ENCODE measurements around the gene DOCK8. TPM values are rescaled to one million over a fixed set of nuclear protein-coding genes. Genes with fewer than 3 reads are reported as not detected.

The DOCK8 gene
- total and polyA plus RNA-seq, 2 donors, result 54.5 to 60.4 TPM

GRCh38 chr9:486156-486555, 271.5 kb downstream of the DOCK8 start:
- Histone ChIP-seq H3K27ac (ENCODE audit: low read depth in 1 of 2, low read length in 1 of 2) (no peak overlapping the region), H3K4me1 (ENCODE audit: control insufficient read depth in 2 of 2, insufficient read depth in 2 of 2, low read length in 2 of 2) (no peaks in the 10 kb centered on the region), H3K36me3 (ENCODE audit: control insufficient read depth in 2 of 2, insufficient read depth in 2 of 2, low read length in 1 of 2) (no peaks in the 10 kb centered on the region), H3K4me3 (ENCODE audit: low read length in 2 of 2) (no peak overlapping the region), H3K27me3 (ENCODE audit: control insufficient read depth in 2 of 2, insufficient read depth in 1 of 2, low read length in 1 of 2) (no peaks in the 10 kb centered on the region), H3K9me3 (ENCODE audit: control insufficient read depth in 2 of 2, insufficient read depth in 1 of 2, low read length in 1 of 2) (no peaks in the 10 kb centered on the region)
- 95% methylated on average over 4 of the region's 4 CpGs for WGBS
- DNase-seq (ENCODE audit: low read depth in 6 of 9, low spot score in 9 of 9), result no peak

DNA sequence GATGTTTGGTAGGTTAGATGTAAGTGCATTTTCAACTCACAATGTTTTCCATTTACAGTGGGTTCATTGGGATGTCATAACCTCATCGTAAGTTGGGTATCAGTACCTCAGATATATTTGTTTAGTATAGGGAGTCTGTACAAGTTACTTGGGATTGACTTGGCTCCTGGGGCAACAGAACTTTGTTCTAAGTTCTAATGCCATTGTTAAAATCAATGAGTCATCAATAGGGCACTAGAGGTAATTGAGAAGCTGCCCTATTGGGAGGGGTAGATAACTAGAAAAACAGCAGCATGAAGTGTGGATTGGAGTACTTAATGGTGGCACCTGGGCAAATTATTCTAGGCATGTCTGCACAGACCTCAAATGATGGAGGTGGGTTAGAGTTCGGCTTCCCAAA, 272.8 kb downstream of the DOCK8 start:
- H3K4me3 ChIP-seq (ENCODE audit: low read length in 2 of 2), result no peak overlapping the region
- H3K4me1 ChIP-seq (ENCODE audit: control insufficient read depth in 2 of 2, insufficient read depth in 2 of 2, low read length in 2 of 2), result no peaks in the 10 kb centered on the region
- H3K27ac ChIP-seq (ENCODE audit: low read depth in 1 of 2, low read length in 1 of 2), result no peak overlapping the region
- WGBS, result 96% methylated on average over 2 of the region's 2 CpGs
- no peak for DNase-seq (ENCODE audit: low read depth in 6 of 9, low spot score in 9 of 9)
- no peaks in the 10 kb centered on the region for H3K27me3 ChIP-seq (ENCODE audit: control insufficient read depth in 2 of 2, insufficient read depth in 1 of 2, low read length in 1 of 2)
- no peaks in the 10 kb centered on the region for H3K36me3 ChIP-seq (ENCODE audit: control insufficient read depth in 2 of 2, insufficient read depth in 2 of 2, low read length in 1 of 2)
- H3K9me3 ChIP-seq (ENCODE audit: control insufficient read depth in 2 of 2, insufficient read depth in 1 of 2, low read length in 1 of 2), result no peaks in the 10 kb centered on the region

- no peak overlapping the region for H3K27ac ChIP-seq (ENCODE audit: low read depth in 1 of 2, low read length in 1 of 2)
- no peaks in the 10 kb centered on the region for H3K9me3 ChIP-seq (ENCODE audit: control insufficient read depth in 2 of 2, insufficient read depth in 1 of 2, low read length in 1 of 2)
- H3K36me3 ChIP-seq (ENCODE audit: control insufficient read depth in 2 of 2, insufficient read depth in 2 of 2, low read length in 1 of 2), result no peaks in the 10 kb centered on the region
- no peaks in the 10 kb centered on the region for H3K27me3 ChIP-seq (ENCODE audit: control insufficient read depth in 2 of 2, insufficient read depth in 1 of 2, low read length in 1 of 2)
- no peak for DNase-seq (ENCODE audit: low read depth in 6 of 9, low spot score in 9 of 9)
- WGBS, result 87% methylated on average over 2 of the region's 2 CpGs
- no peaks in the 10 kb centered on the region for H3K4me1 ChIP-seq (ENCODE audit: control insufficient read depth in 2 of 2, insufficient read depth in 2 of 2, low read length in 2 of 2)
- H3K4me3 ChIP-seq (ENCODE audit: low read length in 2 of 2), result no peak overlapping the region
Observed at GRCh38 chr9:488448-488847, 273.8 kb downstream of the DOCK8 start.

DNA sequence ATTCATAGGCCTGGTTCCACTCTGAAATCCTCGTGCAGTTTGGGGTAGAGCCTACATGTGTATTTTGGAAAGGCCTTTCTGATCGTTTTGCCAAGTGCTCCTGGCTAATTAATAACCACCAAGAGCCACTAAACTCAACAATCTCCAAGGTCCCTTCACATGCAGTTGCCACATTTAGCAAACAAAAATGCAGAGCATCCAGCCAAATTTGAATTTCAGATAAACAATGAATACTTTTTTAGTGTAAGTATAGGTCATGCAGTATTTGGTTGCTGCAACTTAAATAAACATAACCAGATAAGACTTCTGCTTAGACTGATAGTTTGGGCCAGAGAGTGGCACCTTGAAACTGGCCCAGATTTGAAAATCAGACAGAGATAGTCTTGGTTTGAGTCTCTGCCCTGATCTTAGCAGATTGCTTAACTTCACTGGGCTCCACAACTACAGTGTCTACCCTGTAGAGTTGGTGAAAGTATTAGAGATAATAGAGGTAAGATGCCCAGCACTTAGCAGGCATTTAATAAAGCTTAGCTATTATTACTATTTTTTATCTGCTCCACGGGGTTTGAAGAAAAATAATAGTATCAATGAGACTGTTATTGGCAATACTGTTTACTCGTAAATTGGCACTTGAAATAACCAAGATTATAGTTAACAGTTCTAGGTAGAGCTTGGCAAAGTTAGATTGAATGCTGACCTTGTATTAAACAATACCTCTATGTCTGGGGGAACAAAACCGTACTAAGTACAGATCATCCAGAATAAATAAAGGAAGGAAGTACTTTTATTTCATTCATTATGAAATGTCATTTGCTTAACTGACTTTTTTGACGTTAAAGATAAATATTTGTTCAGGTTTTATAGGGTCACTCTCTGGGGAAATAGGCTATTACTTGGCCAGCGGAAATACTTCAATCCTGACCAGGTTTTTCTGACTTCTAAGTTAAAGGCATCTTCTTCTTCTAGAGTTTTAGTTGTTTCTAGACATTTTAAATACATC, 274.8 kb downstream of the DOCK8 start:
- no peak for DNase-seq (ENCODE audit: low read depth in 6 of 9, low spot score in 9 of 9)
- H3K9me3 ChIP-seq (ENCODE audit: control insufficient read depth in 2 of 2, insufficient read depth in 1 of 2, low read length in 1 of 2), result no peaks in the 10 kb centered on the region
- H3K4me1 ChIP-seq (ENCODE audit: control insufficient read depth in 2 of 2, insufficient read depth in 2 of 2, low read length in 2 of 2), result no peaks in the 10 kb centered on the region
- no peaks in the 10 kb centered on the region for H3K36me3 ChIP-seq (ENCODE audit: control insufficient read depth in 2 of 2, insufficient read depth in 2 of 2, low read length in 1 of 2)
- H3K27me3 ChIP-seq (ENCODE audit: control insufficient read depth in 2 of 2, insufficient read depth in 1 of 2, low read length in 1 of 2), result no peaks in the 10 kb centered on the region
- H3K4me3 ChIP-seq (ENCODE audit: low read length in 2 of 2), result no peak overlapping the region
- no peak overlapping the region for H3K27ac ChIP-seq (ENCODE audit: low read depth in 1 of 2, low read length in 1 of 2)
- 74% methylated on average over 7 of the region's 7 CpGs for WGBS

DNA sequence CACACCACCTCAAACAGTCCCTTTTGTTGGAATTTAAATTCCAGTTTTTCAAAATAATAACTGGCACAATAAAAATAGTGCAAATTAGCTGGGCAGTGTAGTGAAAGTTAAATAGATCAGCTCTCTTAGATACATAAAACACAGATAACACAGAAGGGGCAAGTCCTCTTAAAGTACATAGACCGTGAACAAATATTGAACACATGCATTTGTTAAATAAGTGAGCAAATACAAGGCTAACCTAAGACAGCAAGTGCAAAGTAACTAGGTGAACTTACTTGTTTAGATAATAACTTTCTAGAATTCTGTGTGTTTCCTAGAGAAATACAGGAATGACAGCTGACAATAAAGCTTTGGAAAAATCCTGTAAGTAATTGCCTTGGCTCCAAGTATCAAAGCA, 280.1 kb downstream of the DOCK8 start:
- no peak for DNase-seq (ENCODE audit: low read depth in 6 of 9, low spot score in 9 of 9)
- no peaks in the 10 kb centered on the region for H3K9me3 ChIP-seq (ENCODE audit: control insufficient read depth in 2 of 2, insufficient read depth in 1 of 2, low read length in 1 of 2)
- no peaks in the 10 kb centered on the region for H3K4me1 ChIP-seq (ENCODE audit: control insufficient read depth in 2 of 2, insufficient read depth in 2 of 2, low read length in 2 of 2)
- no peak overlapping the region for H3K27ac ChIP-seq (ENCODE audit: low read depth in 1 of 2, low read length in 1 of 2)
- no peak overlapping the region for H3K4me3 ChIP-seq (ENCODE audit: low read length in 2 of 2)
- H3K36me3 ChIP-seq (ENCODE audit: control insufficient read depth in 2 of 2, insufficient read depth in 2 of 2, low read length in 1 of 2), result no peaks in the 10 kb centered on the region
- H3K27me3 ChIP-seq (ENCODE audit: control insufficient read depth in 2 of 2, insufficient read depth in 1 of 2, low read length in 1 of 2), result peaks cover 0 to 4% of the 10 kb centered on the region in 2 donors
- 99% methylated on average over 1 of the region's 1 CpG for WGBS

DNA sequence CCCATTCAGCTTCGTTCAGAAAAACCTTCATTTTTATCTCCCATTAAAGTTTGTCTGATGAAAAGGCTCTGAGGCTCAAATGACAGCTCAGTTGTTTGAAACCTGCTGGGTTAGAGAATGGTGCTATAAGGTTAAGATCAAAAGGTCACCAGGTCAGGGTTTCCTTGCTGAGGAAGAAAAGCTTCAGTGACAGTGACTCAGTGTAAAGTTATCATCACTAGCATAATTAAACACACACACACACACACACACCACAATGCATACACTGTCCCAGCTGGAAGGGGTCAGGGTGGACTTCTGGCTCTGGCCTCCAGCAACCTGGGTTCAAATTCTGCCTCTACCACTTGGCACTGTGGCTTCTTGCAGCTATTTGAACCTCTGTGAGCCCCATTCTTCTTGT, 281.1 kb downstream of the DOCK8 start:
- Histone ChIP-seq H3K36me3 (ENCODE audit: control insufficient read depth in 2 of 2, insufficient read depth in 2 of 2, low read length in 1 of 2) (no peaks in the 10 kb centered on the region), H3K4me3 (ENCODE audit: low read length in 2 of 2) (no peak overlapping the region), H3K4me1 (ENCODE audit: control insufficient read depth in 2 of 2, insufficient read depth in 2 of 2, low read length in 2 of 2) (no peaks in the 10 kb centered on the region), H3K27me3 (ENCODE audit: control insufficient read depth in 2 of 2, insufficient read depth in 1 of 2, low read length in 1 of 2) (peaks cover 0 to 4% of the 10 kb centered on the region in 2 donors), H3K27ac (ENCODE audit: low read depth in 1 of 2, low read length in 1 of 2) (no peak overlapping the region), H3K9me3 (ENCODE audit: control insufficient read depth in 2 of 2, insufficient read depth in 1 of 2, low read length in 1 of 2) (no peaks in the 10 kb centered on the region)
- no peak for DNase-seq (ENCODE audit: low read depth in 6 of 9, low spot score in 9 of 9)
- WGBS, result 93% methylated on average over 1 of the region's 1 CpG

DNA sequence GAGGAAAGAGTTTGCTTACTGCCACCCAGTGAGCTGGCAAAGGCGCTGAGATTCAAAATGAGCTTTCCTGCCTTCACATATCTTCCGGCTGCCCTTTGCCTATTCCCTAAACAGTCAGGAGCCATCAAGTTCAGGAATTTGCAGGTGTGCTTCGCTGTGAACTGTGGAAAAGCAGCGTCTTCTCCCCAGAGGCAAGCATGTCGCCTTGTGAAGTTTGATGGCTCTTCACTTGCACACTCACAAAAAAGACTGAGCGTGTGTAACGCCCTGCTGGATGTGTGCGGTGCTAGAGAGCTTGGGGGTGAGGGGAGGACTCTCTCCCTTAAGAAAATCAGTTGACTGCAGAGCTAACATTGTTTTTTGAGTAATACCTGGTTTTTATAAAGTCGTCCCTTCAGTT, 288.7 kb downstream of the DOCK8 start:
- Histone ChIP-seq H3K27me3 (ENCODE audit: control insufficient read depth in 2 of 2, insufficient read depth in 1 of 2, low read length in 1 of 2) (peaks cover 40 to 49% of the 10 kb centered on the region in 2 donors), H3K4me1 (ENCODE audit: control insufficient read depth in 2 of 2, insufficient read depth in 2 of 2, low read length in 2 of 2) (peaks cover 11 to 12% of the 10 kb centered on the region in 2 donors), H3K4me3 (ENCODE audit: low read length in 2 of 2) (no peak overlapping the region), H3K27ac (ENCODE audit: low read depth in 1 of 2, low read length in 1 of 2) (no peak overlapping the region), H3K9me3 (ENCODE audit: control insufficient read depth in 2 of 2, insufficient read depth in 1 of 2, low read length in 1 of 2) (no peaks in the 10 kb centered on the region), H3K36me3 (ENCODE audit: control insufficient read depth in 2 of 2, insufficient read depth in 2 of 2, low read length in 1 of 2) (no peaks in the 10 kb centered on the region)
- 89% methylated on average over 9 of the region's 9 CpGs for WGBS
- peak in 1 of 9 donors; percentile 9 for DNase-seq (ENCODE audit: low read depth in 6 of 9, low spot score in 9 of 9)

DNA sequence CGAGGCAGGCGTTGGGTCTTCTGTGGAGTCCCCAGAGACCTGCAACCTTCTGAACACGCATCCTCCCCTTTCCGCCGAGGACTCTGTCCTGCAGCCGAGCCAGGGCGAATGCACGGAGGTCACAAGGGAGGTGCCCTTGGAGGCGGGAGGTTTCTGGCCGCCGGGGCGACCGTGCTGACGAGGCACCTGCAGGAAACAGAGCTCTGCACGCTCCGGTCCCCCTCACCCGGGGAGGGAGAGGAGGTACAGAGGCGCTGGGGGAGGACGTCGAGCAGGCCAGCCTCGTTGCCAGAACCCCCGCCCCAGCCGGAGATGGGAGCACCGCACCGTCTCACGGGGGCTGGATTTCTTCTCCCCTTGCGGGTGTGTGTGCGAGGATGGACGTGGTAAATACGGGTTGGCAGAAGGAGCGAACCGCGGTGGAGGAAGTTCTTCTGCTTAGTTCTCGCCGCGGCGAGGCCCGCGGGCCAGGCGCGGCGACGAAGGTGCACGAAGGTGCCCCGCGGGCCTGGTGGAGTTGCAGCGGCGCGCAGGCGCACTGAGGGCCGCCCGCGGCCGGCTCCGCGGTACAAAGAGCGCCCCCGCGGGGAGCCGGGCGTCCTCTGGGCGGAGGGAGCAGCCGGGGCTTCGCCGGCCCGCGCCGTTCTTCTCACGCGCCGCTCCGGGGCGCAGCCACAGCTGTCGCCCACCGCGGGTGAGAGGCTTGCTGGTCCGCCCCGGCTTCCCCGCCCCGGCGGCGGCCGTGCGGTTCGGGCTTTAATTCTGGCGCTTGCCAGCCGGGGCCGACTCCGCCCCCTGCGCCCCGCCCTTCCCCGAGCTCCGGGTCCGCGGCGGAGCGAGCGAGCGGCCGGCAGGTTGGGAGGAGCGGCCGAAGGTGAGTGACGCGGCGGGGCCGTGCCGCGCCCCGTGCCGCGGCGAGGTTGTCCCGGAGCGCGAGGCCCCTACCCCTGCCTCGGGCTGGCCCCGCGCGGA, 289.5 kb downstream of the DOCK8 start, which contains the start of gene KANK1:
TSS of gene KANK1 (plus strand) at position 815 of the 972 bp plus-strand sequence.
- H3K27ac ChIP-seq (ENCODE audit: low read depth in 1 of 2, low read length in 1 of 2), result peak within 1 kb of the TSS in 1 of 2 donors; percentile 52
- H3K27me3 ChIP-seq (ENCODE audit: control insufficient read depth in 2 of 2, insufficient read depth in 1 of 2, low read length in 1 of 2), result peaks cover 40 to 49% of the 10 kb centered on the region in 2 donors
- no peaks in the 10 kb centered on the region for H3K36me3 ChIP-seq (ENCODE audit: control insufficient read depth in 2 of 2, insufficient read depth in 2 of 2, low read length in 1 of 2)
- H3K9me3 ChIP-seq (ENCODE audit: control insufficient read depth in 2 of 2, insufficient read depth in 1 of 2, low read length in 1 of 2), result no peaks in the 10 kb centered on the region
- peak; percentile 29 to 86 (median 62) for DNase-seq (ENCODE audit: low read depth in 6 of 9, low spot score in 9 of 9)
- H3K4me1 ChIP-seq (ENCODE audit: control insufficient read depth in 2 of 2, insufficient read depth in 2 of 2, low read length in 2 of 2), result peaks cover 11 to 12% of the 10 kb centered on the region in 2 donors
- peak within 1 kb of the TSS; percentile 44 to 70 for H3K4me3 ChIP-seq (ENCODE audit: low read length in 2 of 2)
- under 1% methylated on average over 119 of the region's 119 CpGs for WGBS

Measured in thymus (tissue), 11 donors.